GM18499 (cell line): ENCODE measurements around the gene FBXW7.
"Not testable (repeated sequence)": the region's sequence is repeated elsewhere in the genome, so short reads cannot be mapped to it uniquely, and the experiment has no call there.

ENCODE experiments used
- ATAC-seq: cut with Tn5 transposase; IDR thresholded peaks from one replicate; pipeline ENCODE4 v1.9.1; 2021; ENCODE audit warnings: moderate number of reproducible peaks; ENCODE audit not compliant: insufficient read depth, unreplicated experiment

Gene FBXW7

DNA sequence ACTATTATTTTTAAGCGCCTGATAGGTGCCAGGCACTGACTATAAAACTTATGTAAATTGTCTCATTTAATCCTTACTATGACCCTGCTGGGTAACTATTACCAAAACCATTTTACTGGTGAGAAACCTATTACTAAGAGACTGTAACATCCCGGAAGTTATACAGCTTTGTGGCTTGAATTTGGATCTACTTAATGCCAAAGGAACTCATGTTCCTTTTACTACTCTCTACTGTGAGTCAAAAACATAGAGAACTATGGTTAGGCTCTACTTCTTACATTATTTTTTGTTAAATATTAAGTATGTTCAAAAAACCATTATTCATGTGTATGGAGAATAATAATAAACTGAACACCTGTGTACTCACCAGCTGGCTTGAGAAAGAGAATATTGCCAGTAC lies 14.8 kb upstream of the FBXW7 start:
- not testable (repeated sequence) for ATAC-seq

DNA sequence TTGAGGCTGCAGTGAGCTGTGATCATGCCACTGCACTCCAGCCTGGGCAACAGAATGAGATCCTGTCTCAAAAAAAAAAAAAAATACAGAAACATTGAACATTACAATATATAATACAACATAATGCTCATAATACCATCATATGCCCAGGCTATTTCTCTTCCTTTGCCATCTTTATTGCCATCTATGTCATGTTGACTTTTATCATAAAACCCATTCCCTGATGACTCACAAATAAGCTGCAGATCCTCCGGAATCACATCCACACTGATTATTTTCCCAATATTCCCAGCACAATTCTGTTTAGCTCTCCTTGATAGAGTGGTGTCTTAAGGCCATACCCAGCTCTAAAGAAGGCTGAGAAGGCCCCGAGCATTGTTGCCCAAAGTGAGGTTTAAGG lies 9.2 kb upstream of the FBXW7 start:
- ATAC-seq, result no peak

DNA sequence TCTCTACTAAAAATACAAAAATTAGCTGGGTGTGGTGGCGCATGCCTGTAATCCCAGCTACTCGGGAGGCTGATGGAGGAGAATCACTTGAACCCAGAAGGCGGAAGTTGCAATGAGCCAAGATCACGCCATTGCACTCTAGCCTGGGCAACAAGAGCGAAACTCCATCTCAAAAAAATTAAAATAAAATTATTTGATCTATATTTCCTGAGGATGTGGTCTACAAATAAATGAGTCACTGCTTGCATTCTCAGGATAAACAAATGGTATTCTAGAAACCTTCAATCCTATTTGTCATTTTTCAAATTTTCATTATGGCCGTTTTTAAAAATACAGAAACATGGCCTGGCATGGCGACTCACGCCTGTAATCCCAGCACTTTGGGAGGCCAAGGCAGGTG lies 8.6 kb upstream of the FBXW7 start:
- ATAC-seq, result not testable (repeated sequence)

DNA sequence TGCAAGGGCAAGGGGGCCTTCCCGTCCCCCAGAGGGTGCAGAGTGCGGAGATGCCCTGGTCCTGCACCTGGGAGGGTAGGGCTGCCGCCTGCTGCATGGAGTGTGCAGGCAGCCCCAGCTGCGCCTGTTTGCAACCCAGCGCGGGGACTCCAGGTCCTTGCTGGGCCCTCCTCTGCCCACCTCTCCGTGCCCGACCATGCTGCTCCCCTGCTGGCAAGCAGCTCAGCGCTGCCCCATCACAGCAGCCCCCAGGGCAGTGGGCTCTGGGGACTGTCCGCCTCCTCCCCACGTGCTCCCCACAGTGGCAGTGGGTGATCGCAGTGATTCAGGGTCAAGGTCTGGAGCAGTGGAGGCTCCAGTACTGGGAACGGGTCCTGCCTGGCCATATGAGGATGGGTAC lies 5.0 kb upstream of the FBXW7 start:
- no peak for ATAC-seq

DNA sequence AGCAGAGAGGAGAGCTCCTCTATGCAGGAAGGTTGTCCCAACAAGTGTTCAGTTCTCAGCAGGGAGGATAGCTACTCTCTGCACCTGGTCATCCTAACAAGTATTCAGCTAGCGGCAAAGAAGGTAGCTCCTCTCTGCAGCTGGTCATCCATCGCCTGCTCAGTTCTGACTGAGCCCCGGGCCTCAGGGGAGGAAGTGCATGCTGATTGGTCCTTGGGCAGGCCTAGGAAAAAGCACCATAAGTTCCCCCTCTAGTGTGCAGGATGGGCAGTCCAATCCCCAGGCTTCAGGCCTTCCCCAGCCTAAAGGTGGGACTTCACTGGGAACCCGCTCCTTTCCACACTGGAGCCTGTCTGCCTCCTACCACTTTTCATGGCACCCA lies 4.4 kb upstream of the FBXW7 start:
- no peak for ATAC-seq

DNA sequence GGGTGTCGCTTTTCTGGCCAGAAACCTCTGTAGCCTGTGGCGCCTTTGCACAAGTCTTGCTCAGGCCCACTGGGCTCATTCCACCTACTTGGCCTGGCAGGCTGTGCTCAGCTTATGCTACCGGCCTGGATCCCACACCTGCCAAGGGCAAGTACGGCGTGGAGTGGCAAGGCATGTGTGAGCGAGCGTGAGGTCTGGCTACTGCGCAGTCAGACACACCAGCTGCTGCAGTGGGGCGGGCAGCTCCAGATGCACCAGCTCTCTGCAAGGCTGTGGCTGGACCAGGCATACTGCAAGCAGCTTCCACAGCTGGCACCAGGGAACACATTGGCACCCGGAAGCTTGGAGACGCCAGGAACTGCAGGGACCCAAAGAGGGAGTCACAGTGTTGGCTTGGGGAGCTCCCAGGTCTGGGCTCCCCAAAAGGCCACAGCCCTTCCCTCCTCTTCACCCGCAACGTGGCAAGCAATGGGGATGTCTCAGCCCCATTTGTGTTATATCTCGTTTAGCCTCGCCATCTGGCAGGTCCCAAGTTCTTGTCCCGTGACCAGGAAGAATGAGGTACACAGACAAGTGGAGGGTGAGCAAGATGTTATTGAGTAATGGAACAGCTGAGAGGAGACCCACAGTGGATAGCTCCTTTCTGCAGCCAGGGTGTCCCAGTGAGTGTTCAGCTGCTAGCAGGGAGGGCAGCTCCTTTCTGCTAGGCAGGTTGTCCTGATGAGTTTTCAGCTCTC lies 3.8 kb upstream of the FBXW7 start:
- no peak for ATAC-seq

DNA sequence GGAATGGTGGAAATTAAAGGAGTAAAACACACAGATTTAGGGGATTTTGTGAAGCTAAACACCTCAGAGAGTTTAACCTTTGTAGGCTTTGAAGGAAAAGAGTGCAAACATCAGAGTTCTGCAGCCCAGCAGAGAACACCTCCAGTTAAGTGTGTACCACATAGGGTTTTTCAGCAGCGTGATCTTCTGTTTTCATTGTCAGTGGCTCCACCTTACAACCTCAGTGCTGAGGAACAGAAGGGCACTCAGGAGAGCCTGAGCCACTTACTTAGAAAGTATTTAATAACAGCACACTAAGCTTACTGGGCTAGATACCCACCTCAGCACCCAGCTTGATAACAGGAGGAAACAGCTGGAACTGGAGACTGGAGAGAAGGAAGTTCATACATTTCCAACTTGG lies 2.0 kb upstream of the FBXW7 start:
- ATAC-seq, result no peak

DNA sequence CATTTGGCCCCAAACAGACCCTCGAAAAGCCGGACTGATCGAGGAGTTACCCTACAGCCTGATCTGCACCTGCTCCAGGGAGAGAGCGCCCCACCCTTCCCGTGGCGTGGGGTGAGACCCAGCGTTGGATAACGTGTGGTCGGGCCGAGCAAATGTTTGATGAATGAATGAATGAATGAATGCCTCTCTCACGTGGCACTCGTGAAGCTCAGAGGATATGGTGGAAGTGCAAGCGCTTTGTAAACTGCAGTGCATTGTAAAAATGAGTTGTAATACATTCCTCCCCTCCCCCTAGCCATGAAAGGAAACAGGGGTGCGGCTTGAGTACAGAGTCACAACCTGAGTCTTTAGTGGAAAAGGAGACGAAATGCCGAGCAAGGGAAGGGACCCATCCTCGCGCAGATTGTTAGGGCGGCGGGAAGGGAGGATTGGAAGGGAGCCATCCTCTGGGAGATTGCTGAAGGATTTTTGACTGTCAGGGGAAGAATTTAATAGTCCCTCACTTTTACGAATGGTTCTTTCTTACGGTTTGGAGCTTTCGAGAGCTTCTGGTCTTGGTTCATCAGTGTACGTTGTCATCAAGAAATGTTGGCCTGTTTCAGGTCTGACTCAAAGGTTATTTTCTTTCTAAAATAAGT lies 772 bp upstream of the FBXW7 start:
- ATAC-seq, result peak; percentile 22

DNA sequence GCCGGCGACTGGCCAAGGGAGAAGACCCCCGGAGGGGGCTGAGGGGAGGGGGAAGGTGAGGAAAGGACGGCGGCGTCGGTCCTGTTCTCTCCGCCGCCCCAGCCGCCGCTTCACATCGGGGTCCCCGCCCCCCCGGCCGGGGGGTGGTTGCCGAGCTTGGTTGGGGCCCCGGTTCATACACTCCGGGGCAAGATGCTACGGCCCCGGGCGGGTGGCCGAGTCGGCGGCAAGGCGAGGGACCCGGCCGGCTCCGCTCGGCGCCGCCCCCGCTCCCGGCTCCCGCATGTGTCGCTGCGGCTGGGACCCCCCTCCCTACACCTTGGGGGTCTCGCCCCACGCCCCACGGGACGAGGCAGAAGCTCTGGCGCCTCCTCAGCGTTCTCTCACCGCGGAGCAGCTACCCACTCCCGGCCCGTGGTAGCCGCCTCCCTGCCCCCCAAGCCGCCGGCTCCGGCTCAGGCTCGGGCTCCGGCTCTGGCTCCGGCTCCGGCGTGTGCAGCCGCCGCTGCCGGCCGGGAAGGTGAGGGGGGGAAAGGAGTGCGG lies 461 bp downstream of the FBXW7 start:
- ATAC-seq, result peak; percentile 5

DNA sequence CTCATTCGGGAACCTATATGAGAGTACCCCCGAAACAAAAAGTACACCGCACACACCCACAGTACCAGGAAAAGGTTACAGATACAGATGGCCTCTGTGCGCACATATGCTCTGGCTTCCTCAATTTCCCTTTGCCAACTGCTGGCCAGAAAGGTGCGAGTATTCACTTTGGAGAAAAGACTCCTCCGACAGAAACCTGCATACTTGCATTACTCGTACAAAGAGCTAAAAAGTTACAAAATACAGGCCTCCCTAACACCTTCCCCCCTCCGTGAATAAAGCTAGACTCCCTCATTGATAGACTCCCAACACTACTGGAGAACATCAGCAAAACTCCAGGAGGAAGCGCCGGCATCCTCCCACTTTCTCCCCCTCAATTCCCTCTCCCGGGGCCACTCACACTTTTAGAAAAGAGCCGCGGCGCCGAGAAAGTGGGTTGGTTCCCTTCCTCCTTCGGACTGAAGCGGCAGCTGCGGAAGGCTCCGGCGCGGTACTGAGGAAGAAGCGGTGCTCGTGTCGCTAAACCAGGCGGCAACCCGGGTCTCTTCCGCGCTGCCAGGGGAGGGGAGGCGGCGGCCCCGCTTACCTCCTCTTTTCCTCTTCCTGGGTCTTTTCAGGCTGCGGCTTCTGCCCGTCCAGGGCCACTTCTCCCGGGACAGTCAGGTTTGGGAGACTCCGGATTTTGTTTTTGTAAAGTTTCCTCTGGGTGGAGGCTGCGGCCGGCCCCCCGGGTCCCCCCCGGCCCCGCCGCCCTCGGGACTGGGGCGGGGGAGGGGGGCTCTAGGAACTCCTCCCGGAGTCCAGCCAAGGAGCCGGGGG lies 1.1 kb downstream of the FBXW7 start:
- ATAC-seq, result no peak

DNA sequence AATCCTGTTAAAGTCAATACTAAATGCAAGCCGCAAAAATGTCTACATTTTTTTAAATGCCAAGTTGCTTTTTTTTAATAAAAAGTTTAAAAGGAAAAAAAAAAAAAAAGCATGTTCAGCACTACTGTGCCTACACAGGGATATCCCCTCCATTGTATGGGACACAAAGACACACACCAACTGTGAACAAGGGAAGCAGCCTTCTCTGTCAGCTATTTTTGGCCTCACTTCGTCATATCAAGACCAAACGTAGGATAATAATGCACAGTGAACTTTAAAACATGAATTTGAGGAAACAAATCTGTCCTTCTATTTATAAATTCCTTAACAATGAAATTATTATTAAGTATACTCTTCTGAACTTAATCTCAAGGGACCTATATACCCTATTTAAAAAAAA lies 4.4 kb downstream of the FBXW7 start:
- ATAC-seq, result no peak

DNA sequence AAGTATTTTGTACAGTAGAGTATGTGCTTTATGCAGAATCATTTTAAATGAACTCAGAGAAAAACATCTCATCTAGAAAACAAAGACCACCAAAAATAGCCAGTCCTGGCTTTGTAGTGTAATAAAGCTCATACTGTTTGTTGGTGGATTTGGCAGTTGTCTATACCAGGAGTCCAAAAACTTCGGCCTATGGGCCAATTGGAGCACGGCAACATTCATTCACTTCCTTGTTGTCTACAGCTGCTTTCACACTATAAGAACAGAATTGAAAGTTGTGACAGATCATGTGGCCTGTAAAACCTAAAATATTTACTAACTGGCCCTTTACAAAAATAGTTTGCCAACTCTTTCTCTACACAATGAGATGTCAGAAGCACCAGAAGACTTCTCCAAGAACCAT lies 5.3 kb downstream of the FBXW7 start:
- no peak for ATAC-seq

DNA sequence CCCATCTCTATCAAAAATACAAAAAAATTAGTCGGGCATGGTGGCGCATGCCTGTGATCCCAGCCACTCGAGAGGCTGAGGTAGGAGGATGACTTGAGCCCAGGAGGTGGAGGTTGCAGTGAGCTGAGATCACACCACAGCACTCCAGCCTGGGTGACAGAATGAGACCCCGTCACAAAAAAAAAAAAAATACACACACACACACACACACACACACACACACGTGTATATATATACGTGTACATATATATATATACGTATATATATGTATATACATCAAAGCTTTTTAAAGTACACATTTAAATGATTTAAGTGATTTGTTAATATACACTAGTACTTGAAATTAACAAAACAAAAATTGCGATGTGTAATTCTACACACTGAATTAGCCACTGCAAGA lies 6.0 kb downstream of the FBXW7 start:
- ATAC-seq, result no peak

DNA sequence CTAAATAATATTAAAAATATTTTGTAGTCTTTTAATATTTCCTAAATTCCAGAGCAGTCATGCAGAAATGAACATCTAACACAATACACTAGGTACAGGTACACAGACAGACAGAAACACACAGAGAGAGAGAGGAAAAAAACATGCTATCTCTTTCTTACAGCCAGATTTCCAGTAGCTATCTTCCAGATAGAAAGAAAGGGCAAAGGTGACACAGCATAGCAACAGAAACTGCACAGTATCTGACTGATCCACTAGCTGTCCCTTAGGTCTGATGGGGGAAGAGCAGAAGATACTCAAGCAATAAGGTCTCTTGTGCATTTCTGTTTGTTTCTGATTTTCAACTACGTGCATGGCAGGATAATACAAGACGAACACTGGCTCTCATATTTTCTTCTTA lies 7.8 kb downstream of the FBXW7 start:
- no peak for ATAC-seq

DNA sequence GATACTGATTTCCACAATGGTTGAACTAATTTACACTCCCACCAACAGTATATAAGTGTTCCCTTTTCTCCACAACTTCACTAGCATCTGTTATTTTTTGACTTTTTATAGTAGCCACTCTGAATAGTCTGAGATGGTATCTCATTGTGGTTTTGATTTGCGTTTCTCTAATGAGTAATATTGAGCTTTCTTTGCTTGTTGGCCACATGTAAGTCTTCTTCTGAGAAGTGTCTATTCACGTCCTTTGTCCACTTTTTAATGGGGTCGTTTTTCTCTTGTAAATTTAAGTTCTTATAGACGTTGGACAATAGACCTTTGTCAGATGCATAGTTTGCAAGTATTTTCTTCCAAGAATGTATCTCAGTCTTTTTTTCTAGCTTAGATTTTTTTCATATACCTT lies 10.0 kb downstream of the FBXW7 start:
- ATAC-seq, result no peak

DNA sequence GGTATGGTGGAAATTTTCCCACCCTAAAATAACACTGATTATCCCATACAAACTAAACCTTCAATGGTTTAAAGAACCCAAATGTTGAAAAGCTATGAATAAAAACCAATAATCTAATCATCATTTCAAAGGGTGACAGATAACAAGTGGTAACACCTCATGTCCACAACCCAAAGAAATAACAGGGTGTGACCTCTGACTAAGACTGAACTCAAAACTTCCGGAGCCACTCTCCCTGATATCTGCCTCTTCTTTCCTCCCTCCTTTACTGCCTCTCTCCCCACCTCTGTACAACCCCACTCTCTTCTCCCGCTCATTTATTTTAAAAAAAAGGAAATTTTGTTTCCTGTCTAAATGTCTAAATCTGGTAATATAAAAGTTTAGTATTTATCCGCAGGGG lies 11.5 kb downstream of the FBXW7 start:
- no peak for ATAC-seq

DNA sequence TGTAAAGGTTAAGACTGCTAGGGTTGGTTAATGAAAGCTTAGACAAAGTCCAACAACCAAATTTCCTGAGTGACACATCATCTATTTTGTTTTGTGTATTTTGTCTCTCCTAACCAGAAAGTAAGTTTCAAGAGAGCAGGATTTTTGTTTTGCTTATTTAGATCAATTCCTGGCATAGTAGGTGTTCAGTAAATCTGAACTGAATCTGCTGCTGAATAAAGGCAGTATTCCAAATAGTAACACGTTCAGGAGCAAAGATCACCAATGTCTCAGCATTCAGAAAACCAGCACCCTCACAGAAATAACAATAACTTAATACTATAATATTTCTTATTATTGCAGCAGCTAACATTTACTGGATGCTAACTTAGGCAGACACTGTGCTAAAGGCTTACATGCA lies 12.2 kb downstream of the FBXW7 start:
- no peak for ATAC-seq

DNA sequence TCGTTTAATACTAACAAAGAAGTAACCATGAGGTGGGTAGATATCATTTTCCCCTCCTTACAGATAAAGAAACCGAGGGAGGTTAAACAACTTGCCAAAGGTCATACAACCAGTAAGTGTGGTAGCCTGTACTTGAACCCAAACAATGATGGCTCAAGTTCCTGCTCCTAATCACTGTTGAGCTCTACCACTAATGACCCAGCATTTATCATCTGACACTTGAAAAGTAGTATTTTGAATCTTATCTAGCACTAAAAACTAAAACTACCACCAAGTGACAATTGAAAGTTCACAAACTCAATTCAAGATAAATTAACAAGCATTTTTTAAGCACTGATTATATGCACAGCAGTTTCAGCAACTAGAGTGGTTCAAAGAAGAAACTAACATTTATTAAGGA lies 13.1 kb downstream of the FBXW7 start:
- no peak for ATAC-seq

DNA sequence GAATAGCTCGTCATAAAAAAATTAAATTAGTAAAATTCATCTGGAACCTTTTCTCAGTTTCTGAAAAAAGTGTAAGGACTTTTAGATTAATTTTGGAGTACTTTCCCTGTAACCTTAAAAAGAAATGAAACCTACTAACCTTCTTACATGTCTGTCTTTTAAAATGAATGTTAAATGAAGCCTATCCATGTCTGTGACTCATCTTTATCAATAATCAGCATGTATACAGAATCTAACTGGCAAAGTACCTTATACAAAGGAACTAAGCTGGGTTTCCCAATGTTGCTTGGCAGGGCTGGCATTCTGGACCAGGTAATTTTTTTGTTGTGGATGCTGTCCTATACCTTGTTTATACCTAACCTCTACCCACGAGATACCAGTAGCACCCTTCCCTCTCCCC lies 13.6 kb downstream of the FBXW7 start:
- no peak for ATAC-seq

DNA sequence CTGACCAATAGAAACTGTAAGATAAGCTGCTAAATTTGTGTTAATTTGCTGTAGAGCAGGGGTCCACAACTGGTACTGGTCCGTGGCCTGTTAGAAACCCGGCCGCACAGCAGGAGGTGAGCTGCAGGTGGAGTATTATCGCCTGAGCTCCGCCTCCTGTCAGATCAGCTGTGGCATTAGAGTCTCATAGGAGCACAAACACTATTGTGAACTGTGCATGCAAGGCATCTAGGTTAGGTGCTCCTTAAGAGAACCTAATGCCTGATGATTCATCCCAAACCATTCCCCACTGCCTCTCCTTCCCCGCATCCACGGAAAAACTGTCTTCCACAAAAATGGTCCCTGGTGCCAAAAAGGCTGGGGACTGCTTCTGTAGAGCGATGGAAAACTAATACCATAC lies 19.7 kb downstream of the FBXW7 start:
- ATAC-seq, result no peak

DNA sequence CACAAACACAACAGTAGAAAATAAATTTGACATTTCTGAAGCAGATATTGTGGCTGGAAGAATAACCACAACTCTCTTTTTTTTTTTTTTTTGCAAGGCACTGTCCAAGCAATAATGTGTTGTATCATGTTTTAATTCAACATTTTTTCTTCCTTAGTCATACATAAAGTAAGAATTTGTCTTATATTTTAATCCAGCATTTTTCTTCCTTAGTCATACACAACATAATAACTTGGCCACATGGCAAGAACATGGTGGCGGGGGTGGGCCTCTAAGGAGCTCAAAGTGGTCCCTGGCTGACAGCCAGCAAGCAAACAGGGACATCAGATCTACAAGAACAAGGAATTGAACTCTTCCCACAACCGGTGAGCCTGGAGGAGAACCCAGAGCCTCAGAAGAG lies 20.2 kb downstream of the FBXW7 start:
- no peak for ATAC-seq
